GM19099 (cell line): ENCODE results near the gene CFAP161.

Source experiments
- POLR2A ChIP-seq: IDR thresholded peaks from 3 replicates; pipeline ENCODE4 v1.6.1; 2011; ENCODE audit warnings: low read depth; ENCODE audit not compliant: insufficient read length; ENCODE audit errors: extremely low read depth

CFAP161 gene

GRCh38 chr15:81163961-81164800 is 30.1 kb downstream of the CFAP161 start:
- TF ChIP-seq POLR2A: no peak

DNA sequence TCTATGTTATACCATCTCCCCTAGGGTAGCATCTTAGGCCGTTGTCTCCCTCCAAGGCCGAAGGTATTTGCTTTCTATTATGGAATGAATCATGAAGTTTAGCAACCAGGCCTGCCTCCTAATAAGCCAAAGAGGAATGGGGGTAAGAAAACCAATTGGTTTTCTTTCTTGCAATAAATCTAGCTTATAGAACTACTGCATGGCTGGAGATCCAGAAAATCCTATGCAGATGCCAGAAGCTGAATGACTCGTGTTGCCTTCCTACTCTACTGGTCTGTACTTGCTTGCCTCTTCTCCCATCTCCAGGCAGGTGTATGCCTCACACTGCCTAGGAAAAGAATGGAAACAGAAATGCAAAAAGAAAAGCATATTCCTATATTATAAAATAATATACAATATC is 31.5 kb downstream of the CFAP161 start:
- TF ChIP-seq POLR2A: no peak

DNA sequence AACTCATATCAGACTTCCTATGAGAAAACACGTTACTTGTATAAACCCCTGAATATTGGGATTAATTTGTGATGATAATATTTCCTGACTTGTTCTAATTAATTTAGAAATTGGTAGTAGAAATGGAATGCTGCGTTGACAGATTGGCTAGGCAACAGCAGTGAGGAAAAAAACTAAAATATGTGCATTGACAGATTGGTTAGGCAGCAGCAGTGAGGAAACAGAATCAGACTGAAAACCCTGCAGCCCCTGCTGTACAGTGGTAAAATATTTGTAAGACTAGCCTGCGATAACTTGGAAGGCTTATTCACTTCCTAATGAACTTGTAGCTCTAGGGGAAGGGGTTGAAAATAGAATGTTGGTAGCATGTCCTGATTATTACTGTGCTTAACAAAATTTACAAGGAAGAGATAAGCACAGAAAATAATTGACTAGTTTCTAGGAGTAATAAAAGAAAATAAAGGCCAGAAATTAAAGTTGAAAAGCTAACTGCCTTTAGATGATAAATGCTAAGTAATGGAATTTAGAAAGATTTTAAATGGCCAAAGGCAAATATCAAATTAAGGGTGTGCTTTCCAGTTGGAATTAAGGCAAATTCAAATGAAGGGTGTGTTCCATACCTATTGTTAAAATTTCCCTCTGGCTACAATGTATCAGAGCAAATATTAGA is 32.7 kb downstream of the CFAP161 start:
- no peak for TF ChIP-seq POLR2A

- TF ChIP-seq POLR2A: no peak
Observed at GRCh38 chr15:81168131-81168526, 34.1 kb downstream of the CFAP161 start.

- no peak for TF ChIP-seq POLR2A
Observed at GRCh38 chr15:81168644-81169043, 34.6 kb downstream of the CFAP161 start.

DNA sequence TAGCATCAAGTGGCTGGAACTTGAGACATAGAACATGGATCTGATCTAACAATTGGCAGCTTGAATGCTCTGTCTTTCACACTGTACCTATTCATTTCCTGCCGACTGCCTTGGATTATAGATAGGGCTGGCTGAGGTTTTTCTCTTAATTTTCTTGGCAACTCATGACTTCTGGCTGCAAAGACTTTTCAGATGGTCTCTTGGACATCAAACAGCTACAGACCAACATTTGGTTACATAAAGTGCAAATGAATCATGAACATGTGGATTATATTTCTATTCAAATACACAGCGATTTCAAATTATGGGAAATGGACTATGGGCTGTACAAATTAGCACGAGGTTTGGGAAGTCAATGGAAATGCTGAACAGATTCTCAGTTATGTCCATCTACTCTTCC is 36.4 kb downstream of the CFAP161 start:
- TF ChIP-seq POLR2A: no peak

GRCh38 chr15:81171286-81171685 is 37.2 kb downstream of the CFAP161 start:
- no peak for TF ChIP-seq POLR2A

DNA sequence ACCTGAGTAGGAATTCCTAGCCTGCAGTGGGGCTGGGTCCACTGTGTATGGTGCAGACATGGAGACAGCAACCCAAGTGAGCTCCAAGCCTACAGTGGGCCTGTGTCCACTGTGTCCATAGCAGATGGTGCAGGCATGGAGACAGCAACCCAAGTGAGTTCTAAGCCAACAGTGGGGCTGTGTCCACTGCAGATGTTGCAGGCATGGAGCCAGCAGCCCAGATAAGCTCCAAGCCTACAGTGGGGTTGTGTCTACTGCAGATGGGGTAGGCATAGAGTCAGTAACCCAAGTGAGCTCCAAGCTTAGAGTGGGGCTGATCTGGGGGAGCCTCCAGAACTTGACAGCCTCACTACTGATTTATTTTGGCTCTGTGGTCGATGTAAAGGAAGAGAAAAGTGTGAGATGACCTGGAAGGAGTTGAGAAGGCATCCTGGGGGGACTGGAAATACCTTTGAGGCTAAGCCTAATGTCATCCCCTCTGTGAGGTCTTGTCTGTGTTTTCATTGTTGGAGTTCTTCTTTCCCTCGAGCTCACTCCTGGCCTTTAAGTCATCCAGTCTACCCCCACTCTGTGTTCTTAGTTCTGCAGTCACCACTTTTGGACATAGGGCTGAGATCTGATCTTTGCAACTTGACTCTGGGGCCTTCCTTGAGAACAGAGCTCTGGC is 40.2 kb downstream of the CFAP161 start:
- TF ChIP-seq POLR2A: no peak

DNA sequence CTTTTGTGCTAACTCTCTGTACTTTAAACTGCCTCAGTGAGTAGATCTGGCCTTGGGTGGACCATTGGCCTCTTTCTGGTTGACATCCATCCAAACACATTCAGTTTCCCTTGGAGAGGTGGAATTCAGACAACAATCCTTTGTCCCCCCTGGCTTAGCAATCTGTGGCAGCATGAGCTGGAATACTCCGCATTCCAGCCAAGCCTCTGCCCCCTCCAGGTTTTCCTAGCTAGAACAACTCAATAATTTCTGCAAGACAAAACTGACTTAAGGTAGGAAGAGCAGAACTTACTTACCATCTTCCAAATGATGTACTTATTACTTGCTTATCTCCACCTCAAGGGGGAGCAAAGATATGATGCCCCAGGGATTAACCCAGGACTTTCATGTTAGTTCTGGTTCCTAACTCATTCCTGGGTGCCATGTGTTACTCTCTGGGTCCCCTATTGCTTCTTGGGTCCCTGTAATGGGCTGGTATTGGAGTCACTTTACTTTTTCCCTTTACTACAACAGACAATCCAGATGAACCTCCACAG is 40.8 kb downstream of the CFAP161 start:
- no peak for TF ChIP-seq POLR2A

DNA sequence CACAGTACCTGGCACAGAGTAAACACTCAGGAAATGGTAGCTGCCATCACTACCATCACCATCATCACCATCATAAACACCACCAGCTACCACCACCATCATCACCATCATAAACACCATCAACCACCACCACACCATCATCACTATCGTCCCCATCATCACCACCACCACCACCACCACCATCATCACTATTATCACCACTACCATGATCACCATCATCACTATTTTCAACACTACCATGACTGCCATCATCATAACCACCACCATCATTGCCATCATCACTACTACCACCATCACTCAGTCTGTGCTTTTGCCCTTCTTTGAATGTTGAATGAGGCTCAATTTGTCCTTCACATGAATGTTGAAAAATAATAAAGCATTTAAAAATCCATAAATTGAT is 41.4 kb downstream of the CFAP161 start:
- no peak for TF ChIP-seq POLR2A

- TF ChIP-seq POLR2A: no peak
Observed at GRCh38 chr15:81176291-81176893, 42.3 kb downstream of the CFAP161 start.

DNA sequence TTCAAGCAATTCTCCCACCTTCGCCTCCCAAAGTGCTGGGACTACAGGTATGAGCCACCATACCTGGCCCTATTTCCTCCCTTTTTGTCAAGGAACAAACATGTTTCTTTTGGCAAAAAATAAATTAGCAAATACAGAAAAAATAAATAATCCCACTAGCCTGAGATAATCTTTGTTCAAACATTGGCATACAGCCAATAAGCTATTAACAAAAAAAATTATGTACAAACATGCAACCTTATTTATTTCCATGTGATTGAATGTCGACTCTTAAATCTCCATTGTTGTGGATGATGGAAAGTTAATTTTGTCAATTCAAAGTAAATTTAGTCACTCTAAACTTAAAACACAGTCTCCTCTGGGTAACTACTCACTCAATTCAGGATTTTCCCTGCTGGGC is 44.3 kb downstream of the CFAP161 start:
- no peak for TF ChIP-seq POLR2A

DNA sequence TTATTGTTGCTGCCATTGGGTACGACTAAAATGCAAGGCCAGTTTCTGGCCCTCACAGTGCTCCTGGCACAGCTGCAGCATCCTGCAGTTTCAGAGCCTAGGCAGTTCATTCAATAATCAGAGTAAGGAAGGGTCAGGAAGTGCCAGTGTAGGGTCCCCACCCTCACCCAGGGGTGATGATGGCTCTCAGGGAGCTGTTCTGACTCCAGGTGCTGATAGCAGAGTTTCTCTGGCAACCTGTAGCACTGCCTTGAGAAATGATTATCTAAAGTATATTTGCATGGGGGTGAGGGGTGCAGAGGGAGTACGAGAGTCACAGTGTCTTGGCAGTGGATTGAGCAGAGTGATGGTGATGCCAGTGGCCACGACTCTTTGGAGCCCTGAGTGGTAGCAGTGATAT is 47.1 kb downstream of the CFAP161 start:
- TF ChIP-seq POLR2A: no peak

GRCh38 chr15:81182031-81182755 is 48.1 kb downstream of the CFAP161 start:
- TF ChIP-seq POLR2A: no peak
